T-helper 9 cell (primary cell): ENCODE results near the gene BOD1L1.
"Not testable (repeated sequence)": the region's sequence is repeated elsewhere in the genome, so short reads cannot be mapped to it uniquely, and the experiment has no call there.

Experiments used
- DNase-seq: peaks from one replicate; pipeline ENCODE4 v3.0.0-alpha.2; 2020

Gene BOD1L1

GRCh38 chr4:13618212-13618806, 9.2 kb downstream of the BOD1L1 start:
- no peak for DNase-seq

- no peak for DNase-seq
Measured at GRCh38 chr4:13617801-13618200, 9.7 kb downstream of the BOD1L1 start.

DNA sequence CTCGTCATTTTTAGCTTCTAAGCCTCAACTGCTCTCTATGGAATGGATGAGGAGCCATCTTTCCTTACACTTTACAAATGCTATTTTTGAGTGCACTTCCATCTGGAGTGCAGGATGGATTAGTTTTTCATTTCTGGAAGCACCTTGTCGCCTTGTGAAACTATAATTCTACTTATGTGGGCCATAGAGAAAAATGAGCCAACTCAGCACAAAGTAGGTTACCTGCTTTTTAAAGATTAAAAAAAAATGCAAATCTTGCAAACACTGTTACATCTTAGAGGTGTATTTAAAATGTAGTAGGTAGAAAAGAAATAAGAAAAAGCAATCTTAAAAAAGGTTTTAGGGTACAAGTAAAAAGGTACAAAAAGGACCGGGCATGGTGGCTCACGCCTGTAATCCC, 10.9 kb downstream of the BOD1L1 start:
- DNase-seq: no peak

DNA sequence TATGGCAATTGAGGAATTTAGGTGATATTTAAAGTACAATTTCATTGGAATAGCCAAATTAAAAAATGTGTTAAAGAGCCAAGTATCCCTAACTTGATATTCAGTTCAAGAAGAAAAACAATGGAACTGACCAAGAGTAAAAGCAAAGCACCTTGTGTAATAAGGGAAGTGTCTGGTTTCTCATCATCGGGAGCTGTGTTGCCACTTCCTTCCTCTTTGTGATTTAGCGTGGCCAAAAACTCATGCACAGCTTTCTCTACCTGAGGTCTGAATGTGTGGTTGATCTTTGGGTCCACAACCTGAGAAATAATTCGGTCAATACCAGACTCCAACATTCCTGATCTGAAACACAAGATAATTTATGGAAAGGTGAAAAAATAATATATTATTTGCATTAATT, 12.4 kb downstream of the BOD1L1 start:
- DNase-seq: no peak

GRCh38 chr4:13612569-13612968, 15.0 kb downstream of the BOD1L1 start:
- no peak for DNase-seq

DNA sequence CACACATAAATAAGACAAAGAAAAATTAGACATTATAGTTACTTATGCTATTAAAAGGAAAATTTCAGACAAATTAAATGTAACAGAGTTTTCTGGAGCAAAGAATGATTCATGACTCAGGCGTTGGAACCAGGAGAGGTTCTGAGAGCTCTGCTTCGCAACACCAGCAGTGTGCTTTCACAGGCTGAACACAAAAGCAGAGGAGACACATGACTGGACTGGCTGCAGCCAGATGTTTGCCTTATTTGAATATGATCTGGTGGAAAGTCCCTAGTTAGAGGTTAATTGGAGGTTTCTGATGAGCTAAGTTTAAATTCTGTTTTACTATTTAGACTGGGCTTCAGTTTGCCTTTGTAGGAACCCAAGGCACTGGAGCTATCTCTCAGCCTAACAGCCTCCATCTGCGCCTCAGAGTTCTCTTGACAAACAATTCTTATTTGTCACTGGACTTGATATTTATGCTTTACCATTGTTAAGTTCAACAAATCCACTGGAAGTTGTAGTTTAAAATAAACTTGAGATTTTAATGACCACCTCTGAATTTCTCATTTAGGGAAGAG, 16.2 kb downstream of the BOD1L1 start:
- no peak for DNase-seq

DNA sequence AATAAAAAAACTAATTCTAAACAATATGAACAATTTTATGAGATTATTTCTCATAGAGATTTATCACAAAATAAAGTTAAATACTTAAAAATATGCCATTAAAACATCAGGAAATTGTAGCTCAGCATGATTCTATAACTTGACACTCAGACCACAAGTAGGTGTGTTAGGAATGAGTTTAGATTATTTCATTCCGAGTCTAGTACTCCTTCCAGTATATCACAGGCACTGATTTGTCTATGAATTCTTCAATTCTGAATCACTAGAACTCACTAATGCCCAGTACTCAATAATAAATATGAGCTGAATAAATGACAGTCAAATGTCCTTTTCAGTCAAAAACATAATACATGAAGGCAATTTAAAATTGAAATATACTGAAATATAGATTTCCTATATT, 22.2 kb downstream of the BOD1L1 start:
- DNase-seq: no peak

DNA sequence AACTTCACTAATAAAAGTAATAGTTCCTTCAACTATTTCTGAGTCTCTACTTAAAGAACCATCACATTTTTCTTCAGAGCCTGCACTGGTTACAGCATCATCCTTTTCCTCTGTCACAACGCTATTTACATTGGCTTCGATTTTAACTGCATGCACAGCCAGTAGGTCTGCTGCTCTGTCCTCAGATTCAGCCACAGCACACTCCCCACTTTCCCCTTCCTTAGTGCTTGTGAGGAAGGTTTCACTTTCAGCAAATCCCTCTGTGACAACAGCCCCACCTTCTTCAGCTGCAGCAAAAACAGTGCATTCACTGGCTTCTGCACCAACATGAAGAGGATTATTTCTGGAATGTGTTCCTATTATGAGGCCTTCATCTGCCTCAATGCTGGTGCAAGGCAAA, 25.7 kb downstream of the BOD1L1 start:
- no peak for DNase-seq

DNA sequence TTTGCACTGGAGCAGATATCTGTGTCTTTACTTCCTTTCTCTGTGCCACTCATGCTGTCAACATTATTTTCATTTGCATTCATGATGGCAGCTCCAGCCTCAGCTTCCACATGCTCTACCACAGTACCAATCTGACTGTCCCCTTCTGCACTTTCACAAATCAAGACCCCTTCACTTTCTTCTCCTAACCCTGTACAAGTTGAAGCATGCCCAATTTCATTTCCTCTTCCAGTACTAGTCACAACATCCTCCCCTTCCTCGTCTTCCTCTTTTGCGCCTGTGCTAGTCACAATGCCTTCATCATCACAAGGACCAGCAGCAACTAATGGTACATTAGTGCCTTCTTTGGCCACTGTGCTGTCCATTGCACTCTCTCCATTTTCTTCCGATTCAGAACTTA, 26.5 kb downstream of the BOD1L1 start:
- no peak for DNase-seq

DNA sequence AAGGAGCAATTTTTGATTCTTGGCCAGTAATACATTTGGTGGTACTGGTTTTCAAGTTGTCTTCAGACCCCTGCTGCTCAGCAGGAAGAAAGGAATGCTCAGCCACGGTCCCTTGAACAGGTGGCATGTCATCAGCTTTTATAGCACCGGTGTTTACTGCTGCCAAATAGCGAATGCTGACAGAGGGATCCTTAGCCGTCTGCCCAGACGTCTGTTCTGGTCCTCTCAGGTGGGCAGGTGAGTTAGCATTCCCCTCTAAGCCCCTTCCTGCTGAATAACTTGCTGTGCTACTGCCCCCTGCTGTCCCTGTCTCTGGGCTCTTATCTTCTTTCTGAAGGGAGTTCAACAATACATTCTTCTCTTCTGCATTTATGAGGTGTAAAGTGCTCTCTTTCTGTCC, 28.4 kb downstream of the BOD1L1 start:
- DNase-seq: no peak

- DNase-seq: no peak
Measured at GRCh38 chr4:13597604-13598003, 29.9 kb downstream of the BOD1L1 start.

- no peak for DNase-seq
Measured at GRCh38 chr4:13597141-13597540, 30.4 kb downstream of the BOD1L1 start.

DNA sequence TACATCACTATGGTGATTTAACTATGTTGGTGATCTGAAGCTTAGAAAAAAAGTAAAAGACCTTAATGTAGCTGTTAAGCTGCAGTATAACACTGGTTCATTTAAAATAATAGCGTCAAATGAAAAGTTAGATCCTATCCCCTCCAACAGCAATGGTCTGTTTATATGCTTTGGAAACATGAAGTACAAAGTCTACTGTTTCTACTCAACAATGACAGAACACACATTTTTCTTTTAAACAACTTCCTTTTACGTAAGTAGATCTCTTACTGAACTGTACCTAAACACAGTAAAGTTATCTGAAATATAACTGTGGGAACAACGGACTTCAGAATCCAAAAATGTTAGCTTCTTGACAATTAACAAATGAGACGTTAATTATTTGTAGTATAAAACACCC, 35.3 kb downstream of the BOD1L1 start:
- no peak for DNase-seq

DNA sequence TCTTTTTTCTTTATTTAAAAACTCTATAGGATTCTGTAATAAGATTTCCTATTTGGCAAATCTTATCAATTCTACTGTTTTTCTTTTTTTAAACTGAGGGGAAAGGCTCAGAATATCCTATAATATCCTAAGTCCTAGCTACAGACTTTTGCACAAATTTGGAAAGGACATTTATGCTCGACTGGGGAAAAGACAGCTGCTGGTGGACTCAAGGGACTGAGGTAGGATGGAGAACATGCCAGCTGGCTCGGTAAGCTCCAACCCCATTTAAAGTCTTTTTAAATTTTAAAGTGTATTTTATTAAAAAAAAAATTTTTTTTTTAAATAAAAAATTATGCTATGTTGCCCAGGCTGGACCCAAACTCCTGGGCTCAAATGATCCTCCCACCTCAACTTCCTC, 36.8 kb downstream of the BOD1L1 start:
- DNase-seq: no peak

DNA sequence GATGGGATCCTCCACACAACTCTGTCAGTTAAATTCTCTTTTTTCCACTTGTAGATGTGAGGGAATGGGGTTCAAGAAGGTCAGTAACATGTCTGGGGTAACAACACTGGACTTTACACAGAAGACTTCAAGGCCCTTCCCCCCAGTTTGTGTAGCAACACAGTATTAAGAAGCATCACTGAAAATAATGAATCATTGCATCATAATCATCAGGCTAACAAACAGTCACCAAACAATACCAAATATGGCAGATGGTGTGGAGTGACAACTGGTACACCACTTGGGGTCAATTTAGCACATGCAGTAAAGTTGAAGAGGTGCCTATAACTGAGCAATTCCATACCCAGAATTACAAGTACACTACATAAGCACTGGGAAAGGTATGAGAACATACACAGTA, 38.6 kb downstream of the BOD1L1 start:
- no peak for DNase-seq

DNA sequence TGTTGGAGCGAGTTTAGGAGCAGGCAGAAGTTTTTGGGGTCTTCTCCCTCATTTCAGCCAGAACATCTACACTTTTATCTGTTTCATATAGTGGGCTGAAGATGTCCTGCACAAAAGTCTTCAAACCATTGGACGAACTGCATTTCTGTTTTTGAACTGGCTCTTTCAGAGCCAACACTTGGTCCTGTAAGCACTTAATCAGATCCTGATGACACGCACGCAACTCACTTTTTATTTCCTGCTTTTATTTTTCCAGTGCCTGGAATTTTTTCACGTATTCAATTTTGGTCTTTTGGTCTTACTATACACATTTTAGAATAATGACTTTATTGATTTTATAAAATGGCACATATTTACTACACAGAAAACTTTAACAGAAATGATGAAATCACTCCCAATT, 43.0 kb downstream of the BOD1L1 start:
- no peak for DNase-seq

GRCh38 chr4:13580036-13580435, 47.5 kb downstream of the BOD1L1 start:
- no peak for DNase-seq

DNA sequence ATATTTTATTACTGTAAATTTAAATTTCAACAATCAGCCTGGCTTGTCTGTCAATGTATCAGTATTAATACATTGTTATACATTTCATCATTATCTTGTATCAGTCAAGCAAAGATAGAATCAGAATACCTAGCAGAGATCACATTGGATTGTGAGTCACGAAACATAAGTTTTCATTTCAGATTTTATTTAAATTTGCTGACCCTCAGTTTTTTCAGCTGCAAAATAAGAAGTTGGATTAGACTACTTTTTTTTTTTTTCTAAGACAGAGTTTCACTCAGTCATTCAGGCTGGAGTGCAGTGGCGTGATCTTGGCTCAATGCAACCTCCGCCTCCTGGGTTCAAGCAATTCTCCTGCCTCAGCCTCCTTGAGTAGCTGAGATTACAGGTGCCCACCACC, 49.9 kb downstream of the BOD1L1 start:
- no peak for DNase-seq

GRCh38 chr4:13570916-13571315, 56.6 kb downstream of the BOD1L1 start:
- no peak for DNase-seq

DNA sequence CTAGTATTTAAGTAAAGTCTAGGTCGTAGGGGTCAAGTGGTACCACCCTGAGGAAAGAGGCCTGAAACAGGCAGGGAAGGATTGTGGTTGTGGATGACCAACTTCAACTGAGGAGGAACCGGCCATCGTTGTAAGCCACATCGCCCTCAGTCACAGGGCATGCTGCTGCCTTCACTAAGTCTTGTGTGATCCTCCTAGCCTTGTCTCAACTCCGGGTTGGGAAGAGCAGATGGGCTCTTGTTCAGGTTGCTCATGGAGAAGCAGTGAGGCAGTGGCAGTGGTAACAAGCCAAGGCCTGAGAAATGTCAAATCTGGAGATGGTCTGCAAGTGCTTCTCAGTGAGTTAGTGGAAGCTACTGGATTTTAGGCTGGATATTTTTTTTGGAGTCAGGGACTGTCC, 60.4 kb downstream of the BOD1L1 start:
- DNase-seq: no peak

- DNase-seq: no peak
Measured at GRCh38 chr4:13562876-13563275, 64.6 kb downstream of the BOD1L1 start.

DNA sequence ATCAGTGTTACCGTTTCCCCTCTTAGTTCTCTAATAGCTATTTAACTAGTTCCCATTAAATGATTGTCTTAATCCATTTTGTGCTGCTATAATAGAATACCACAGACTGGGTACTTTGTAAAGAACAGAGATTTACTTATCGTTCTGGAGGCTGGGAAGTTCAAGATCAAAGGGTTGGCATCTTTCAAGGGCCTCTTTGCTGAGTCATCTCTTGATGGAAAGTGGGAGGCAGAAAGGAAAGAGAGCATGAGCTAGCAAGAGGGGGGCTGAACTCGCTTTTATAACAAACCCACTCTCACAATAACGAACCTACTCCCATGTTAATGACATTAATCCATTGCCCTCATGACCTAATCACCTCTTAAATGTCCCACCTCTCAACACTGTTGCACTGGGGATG, 65.9 kb downstream of the BOD1L1 start:
- DNase-seq: no peak

GRCh38 chr4:13560111-13560510, 67.4 kb downstream of the BOD1L1 start:
- not testable (repeated sequence) for DNase-seq

- no peak for DNase-seq
Measured at GRCh38 chr4:13559413-13559812, 68.1 kb downstream of the BOD1L1 start.

GRCh38 chr4:13558881-13559280, 68.6 kb downstream of the BOD1L1 start:
- no peak for DNase-seq
